Transverse colon (tissue), 4 donors: ENCODE measurements around the gene DCP1A.

Experiments
- EP300 ChIP-seq: sonication (generic); formaldehyde crosslinking; IDR thresholded peaks from one replicate; pipeline ENCODE4 v1.6.1; 2017; ENCODE audit warnings: antibody characterized with exemption, low read depth
- POLR2AphosphoS5 ChIP-seq, 3 donors: sonication (generic); formaldehyde crosslinking; IDR thresholded peaks; one replicate each; pipeline ENCODE4 v1.6.1; 2016; ENCODE audit warnings: antibody characterized with exemption in 3 of 3
- TF ChIP-seq, protein P1 (sequence below), 5 experiments: fragments of 200-600 bp in 3 of 5; fragments of 450-650 bp in 2 of 5; sonication (generic) in 3 of 5; IDR thresholded peaks; 1 replicate in 2 of 5; 2 replicates in 3 of 5; pipeline ENCODE4 v1.5.1; 2016 to 2017; ENCODE audit warnings: antibody characterized with exemption in 5 of 5, inconsistent platforms in 3 of 5, mild to moderate bottlenecking in 2 of 5, moderate library complexity in 1 of 5

DNA sequence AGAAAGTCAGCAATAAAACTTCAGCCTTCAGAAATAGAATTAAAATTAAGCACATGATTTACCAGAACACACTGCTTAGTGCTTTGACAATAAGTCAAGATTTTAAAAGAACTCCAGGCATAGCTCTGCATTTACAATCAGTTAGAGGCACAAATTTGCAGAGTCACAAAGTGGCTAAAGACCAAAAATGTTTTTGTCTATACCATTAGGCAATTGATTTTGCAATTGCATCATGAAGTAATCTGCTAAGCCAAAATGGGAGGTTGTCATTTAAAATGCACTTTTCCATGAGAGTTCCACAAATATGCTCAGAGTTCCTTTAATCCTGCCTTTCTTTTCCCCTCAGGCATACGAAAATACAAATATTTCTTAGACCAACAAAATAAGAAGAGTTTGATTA lies 10.1 kb upstream of the DCP1A start:
- TF ChIP-seq, protein P1, sequence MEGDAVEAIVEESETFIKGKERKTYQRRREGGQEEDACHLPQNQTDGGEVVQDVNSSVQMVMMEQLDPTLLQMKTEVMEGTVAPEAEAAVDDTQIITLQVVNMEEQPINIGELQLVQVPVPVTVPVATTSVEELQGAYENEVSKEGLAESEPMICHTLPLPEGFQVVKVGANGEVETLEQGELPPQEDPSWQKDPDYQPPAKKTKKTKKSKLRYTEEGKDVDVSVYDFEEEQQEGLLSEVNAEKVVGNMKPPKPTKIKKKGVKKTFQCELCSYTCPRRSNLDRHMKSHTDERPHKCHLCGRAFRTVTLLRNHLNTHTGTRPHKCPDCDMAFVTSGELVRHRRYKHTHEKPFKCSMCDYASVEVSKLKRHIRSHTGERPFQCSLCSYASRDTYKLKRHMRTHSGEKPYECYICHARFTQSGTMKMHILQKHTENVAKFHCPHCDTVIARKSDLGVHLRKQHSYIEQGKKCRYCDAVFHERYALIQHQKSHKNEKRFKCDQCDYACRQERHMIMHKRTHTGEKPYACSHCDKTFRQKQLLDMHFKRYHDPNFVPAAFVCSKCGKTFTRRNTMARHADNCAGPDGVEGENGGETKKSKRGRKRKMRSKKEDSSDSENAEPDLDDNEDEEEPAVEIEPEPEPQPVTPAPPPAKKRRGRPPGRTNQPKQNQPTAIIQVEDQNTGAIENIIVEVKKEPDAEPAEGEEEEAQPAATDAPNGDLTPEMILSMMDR (IDR thresholded peaks at IDR 0.05) = no peak
- no peak for TF ChIP-seq POLR2AphosphoS5 (IDR thresholded peaks at IDR 0.05)
- no peak for TF ChIP-seq EP300
